HG03575 (cell line): ENCODE results near the gene UCK2.
A peak's percentile ranks its signal among the peaks of the same experiment; 100 is the strongest.
"Not testable (repeated sequence)": the region's sequence is repeated elsewhere in the genome, so short reads cannot be mapped to it uniquely, and the experiment has no call there.

ENCODE experiments used
- ATAC-seq: cut with Tn5 transposase; IDR thresholded peaks from one replicate; pipeline ENCODE4 v1.9.1; 2021; ENCODE audit not compliant: unreplicated experiment, insufficient number of reproducible peaks, low FRiP score; ENCODE audit errors: extremely low read depth

UCK2 gene

DNA sequence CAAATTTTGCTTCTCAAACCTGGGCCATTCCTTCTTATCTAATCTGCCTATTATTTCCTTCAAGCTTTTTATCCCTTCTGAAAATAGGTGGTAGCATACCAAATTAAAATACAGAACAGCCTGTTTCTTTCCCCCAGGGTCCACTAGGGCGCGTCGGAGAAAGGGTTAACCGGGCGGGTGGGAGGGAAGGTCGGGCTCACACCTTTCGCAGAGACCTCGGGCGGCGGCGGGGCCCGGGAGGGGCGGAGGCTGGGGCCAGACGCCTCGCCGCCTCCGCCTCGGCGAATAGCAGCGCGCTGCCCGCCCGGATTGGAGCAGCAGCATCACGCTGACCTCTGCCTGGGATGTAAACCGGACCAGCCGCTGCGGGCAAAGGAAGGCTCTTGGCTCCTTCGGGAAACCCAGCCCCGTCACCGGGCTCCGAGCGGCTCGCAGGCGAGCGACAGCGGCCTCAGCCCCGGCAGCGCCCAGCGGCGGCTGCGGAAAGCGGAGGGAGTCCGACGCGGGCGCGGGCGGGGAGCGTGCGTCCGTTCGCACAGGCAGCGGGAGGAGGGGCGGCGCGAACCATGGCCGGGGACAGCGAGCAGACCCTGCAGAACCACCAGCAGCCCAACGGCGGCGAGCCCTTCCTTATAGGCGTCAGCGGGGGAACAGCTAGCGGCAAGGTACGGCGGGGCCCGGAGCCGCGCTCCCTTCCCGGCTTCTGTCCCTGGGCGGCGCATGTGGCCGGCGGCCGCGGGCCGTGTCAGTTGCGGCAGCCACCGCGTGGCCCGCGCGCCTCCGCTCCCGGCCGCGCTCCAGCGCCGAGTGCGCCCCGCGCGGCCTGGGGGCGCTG, at the start of gene UCK2:
TSS of gene UCK2 (plus strand) at position 347 of the 835 bp plus-strand sequence. CDS start at position 567, 220 bp downstream.
- peak; percentile 39 for ATAC-seq

DNA sequence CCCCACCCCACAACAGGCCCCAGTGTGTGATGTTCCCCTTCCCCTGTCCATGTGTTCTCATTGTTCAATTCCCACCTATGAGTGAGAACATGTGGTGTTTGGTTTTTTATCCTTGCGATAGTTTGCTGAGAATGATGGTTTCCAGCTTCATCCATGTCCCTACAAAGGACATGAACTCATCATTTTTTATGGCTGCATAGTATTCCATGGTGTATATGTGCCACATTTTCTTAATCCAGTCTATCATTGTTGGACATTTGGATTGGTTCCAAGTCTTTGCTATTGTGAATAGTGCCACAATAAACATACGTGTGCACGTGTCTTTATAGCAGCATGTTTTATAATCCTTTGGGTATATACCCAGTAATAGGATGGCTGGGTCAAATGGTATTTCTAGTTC, 49.2 kb upstream of the UCK2 start:
- ATAC-seq = not testable (repeated sequence)

GRCh38 chr1:165783519-165783918, 43.9 kb upstream of the UCK2 start:
- ATAC-seq = not testable (repeated sequence)

- ATAC-seq = no peak
Measured at GRCh38 chr1:165787741-165788140, 39.7 kb upstream of the UCK2 start.

DNA sequence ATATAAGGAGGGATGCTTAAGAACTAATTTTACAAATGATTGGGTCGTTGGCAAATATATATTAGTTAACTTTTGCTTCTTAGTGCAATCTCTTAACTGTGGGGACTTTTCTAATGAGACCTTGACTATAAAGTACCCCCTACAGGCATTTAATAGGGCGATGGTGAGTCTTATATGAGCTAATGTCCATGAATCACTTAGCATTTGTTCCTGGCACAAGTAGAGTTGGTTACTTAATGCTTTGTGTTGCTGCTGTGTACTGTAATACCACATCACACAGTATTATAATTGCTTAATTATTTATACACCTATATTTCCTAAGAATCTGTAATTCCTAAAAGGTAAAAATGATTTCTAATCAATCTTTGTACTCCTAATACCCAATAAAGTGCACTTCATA, 33.5 kb upstream of the UCK2 start:
- no peak for ATAC-seq

DNA sequence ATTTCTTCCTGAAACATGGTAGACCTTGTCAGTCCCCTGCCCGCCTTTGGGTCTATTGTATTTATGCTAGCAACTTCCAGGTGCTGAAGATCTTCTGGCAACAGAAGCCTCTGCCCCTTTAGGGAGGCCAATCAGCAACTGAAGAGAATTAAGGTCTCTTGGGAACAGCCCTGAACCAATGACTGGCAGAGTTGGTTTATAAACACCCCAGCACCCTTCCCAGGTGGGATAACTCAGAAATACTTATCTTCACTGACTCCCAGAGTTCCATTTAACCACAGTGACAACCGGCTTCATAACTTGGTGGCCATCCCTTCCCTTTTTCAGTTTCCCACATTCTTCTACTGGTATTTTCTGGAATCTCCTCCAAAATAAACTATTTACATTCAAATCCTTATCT, 31.5 kb upstream of the UCK2 start:
- ATAC-seq = no peak

DNA sequence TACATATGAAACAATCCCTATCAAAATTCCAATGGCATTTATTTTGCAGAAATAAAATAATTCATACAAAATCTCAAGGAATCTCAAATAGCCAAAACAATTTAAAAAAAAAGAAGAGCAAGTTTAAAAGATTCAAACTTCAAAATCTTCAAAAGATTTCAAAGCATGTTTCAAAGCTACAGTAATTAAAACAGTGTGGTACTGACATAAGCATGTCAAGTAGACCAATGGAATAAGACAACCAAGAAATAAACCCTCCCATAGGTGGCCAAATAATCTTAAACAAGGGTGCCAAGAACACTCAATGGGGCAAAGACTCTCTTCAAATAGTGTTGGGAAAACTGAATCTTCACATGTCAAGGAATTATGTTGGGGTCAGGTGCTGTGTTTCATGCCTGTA, 28.0 kb upstream of the UCK2 start:
- ATAC-seq = no peak

DNA sequence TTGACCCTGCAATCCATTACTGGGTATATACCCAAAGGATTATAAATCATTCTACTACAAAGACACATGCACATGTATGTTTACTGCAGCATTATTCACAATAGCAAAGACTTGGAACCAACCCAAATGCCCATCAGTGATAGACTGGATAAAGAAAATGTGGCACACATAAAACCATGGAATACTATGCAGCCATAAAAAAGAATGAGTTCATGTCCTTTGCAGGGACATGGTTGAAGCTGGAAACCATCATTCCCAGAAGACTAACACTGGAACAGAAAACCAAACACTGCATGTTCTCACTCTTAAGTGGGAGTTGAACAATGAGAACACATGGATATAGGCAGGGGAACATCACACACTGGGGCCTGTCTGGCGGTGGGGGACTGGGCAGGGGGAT, 22.9 kb upstream of the UCK2 start:
- not testable (repeated sequence) for ATAC-seq

DNA sequence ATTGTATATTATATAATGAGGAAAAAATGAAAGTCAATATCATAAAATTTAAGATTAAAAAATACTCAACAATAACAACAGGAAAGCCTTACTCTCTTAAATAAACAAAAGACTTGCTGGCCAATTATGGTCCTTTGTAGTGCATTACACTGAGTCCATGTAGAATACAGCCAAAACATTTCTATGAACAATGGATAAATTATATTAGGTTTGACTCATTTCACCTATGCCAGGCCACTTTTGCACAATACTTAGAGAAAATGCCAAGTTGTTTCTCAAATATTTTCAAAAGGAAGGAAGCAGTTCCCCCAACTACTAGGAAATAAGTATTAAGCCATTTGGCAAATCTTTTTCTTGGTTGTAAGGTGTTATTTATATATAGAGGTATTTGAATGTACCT, 19.8 kb upstream of the UCK2 start:
- ATAC-seq = no peak

DNA sequence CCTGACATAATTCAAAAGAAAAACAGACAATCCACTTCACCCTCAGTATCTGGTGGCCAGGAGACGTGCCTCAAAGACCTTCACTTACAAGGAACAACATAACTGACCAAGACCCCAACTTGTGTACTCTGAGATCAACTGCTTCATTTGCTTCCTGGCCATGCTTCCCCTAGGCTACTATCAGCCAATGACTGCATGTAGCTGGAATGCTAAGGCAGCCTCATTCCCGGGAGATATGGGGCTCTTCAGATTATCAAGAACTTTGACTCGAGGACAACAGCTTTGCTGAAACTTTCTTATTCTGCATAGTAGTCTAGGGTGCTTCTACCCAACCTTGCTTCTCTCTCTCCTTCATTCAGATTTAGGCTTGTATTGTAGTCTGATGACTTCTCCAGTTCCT, 11.7 kb upstream of the UCK2 start:
- ATAC-seq = no peak

DNA sequence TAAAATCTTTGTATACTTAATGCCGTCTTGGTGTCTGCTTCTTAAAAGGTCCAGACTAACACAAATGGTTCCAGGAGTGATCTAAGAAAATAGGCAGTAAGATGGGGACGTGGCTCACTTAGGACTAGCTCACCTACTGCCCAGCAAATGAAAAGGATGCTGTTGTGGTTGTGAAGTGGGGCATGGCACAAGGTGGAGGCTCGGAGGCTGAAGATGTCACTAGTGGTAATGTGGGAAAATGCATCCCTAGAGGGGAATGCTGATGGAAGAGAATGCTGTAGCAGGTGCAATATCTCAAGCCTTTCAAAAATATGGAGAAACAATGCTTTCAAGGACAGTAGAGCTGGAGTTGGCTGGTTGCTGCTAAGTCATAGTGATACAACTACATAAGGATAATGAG, 11.3 kb upstream of the UCK2 start:
- ATAC-seq = no peak

- ATAC-seq = no peak
Measured at GRCh38 chr1:165816826-165817497, 10.5 kb upstream of the UCK2 start.

GRCh38 chr1:165823552-165824268, 3.7 kb upstream of the UCK2 start:
- no peak for ATAC-seq

- ATAC-seq = no peak
Measured at GRCh38 chr1:165824269-165824643, 3.2 kb upstream of the UCK2 start.

- no peak for ATAC-seq
Measured at GRCh38 chr1:165826565-165827267, 698 bp upstream of the UCK2 start.

GRCh38 chr1:165828103-165828668, 772 bp downstream of the UCK2 start:
- ATAC-seq = no peak

DNA sequence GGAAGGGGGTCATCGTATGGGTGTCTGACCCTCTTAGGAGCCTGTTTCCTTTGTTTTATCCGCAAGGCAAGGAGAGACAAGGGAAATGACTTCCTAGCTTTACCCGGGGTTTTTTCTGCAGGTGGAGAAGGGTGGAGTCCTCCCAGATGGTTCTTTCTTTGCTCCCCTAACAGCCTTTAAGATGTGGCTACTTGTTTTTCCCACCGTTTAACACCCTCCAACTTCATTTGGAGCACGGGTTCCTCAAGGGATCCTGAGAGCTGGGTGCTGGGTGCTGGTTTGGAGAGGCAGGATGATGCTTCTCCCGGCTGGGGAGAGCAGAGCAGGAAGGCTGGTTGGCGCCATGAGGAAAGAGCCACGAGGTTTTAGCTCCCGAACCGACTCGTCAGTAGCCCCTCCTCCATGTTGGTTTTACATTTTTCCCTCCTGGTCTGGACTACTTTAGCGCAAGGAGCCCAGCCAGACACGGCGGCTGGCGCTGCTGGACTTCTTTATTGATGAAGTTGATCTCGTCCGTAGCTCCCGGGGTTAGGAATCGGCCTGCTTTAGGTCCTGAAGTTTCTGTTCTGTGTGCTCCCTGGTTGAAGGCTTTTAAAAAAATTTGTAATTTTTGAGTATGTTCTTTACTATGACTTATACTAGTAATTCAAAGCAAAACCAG, 1.4 kb downstream of the UCK2 start:
- no peak for ATAC-seq

GRCh38 chr1:165829888-165830287, 2.5 kb downstream of the UCK2 start:
- ATAC-seq = no peak

DNA sequence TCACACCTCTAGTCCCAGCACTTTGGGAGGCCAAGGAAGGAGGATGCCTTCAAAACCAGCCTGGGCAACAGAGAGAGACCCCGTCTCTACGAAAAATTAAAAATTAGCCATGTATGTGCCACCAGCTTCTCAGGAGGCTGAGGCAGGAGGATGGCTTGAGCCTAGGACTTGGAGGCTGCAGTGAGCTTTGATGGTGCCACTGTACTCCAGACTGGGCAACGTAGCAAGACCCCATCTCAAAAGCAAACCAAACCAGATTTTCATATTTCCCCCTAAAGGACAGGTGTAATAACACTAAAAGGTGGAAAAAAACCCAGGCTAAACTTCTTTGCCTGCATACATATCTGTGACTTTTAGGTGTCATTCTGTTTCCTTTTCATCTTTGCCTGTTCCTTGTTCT, 3.7 kb downstream of the UCK2 start:
- ATAC-seq = no peak
